GM18519 (cell line): ENCODE data around the gene LAMC1.

Experiments used
- ATAC-seq: cut with Tn5 transposase; IDR thresholded peaks from one replicate; pipeline ENCODE4 v1.9.1; 2021; ENCODE audit warnings: mild to moderate bottlenecking, moderate library complexity; ENCODE audit not compliant: unreplicated experiment, low FRiP score

LAMC1 gene

DNA sequence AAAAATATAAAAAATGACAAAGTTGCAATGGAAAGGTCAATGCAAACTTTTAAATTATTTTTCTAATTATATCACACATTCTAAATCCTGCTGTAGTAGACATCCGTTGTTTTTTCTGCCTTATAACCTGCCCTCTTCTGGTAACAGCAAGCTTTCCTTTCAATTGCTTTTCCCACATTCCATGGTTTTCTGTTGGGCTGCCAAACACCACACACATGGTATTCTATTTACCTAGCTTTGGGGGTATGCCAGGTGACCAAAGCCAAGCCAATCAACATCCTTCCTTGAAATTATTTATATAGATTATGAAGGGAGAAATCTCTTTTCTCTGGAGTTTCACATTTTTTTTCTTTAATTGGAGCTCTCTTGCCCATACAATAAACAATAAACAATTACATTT lies 3.4 kb upstream of the LAMC1 start:
- no peak for ATAC-seq

DNA sequence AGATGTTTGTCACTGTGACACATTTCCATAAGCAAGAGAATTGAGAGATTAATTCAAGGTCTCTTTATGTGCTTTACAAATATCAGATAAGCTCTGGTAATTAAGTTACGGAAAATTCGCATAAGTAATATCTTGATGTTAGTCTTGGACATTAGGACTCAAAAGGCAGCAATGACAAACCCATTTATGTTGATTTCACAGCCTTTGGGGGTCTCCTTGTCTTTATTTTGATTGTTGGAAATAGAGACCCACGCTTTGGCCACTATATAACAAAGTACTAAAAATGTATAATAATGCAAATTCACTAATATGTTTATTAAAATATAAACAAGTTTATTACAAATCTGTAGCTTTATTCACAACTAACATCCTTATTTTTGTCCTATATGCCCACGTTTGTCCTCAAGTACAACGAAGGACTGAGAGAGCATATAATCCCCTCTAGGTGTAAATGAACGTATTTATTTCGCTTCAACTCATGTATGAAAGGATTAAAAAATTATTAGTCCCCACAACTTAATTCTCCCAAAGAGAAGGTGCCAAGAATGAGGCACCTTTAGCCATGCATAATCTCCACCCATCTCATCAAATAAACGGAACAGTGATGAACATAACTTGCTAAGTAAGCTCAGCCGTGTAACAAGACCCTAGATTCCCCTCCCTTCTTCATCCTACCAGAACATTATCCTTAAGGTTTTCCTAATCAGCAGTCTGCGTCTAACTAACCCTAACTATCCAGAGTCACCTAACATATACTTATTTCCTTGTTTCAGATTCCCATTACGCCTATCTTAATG lies 1.6 kb upstream of the LAMC1 start:
- no peak for ATAC-seq

DNA sequence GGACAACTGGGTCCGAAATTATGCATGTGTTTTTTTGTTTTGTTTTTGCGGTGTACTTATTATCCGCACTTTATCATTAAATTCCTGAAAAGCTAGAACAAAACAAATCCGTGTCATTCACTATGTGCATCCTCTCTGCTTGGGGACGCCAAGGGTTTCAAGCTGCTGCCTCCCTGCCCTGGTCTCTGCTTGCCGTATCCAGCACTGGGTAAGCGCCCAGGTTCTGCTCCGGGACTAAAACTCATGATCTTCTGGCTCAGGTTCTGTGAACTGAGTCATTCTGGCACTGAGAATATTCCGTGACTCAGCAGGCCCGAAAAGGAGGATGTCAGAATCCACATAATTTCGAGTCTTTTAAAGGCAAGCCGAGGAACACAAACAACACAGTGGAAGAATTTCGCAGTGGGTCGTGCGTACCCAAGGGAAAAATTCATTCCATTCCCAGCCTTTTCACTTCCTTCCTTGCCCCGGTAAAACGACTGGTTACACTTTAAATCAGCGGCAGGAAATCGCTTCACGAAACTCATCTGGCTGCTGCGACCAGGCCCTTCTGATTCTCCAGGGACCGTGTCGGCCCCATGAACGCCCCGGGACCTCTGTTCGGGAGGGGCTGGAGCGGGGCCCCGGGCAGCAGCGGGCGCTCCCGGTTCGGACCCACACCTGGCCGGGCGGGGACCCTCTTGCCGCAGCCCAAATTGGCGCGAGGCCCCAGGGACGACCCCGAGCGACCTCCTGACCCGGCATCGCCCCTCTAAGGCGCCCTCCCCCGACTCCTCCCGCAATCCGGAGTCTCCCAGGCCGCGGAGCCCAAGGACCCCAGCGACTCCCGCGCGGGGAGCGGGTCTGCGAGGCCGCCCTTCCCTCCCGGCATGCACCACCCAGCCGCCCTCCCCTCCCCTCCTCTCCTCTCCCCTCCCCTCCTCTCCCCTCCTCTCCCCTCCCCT lies 746 bp upstream of the LAMC1 start:
- no peak for ATAC-seq

DNA sequence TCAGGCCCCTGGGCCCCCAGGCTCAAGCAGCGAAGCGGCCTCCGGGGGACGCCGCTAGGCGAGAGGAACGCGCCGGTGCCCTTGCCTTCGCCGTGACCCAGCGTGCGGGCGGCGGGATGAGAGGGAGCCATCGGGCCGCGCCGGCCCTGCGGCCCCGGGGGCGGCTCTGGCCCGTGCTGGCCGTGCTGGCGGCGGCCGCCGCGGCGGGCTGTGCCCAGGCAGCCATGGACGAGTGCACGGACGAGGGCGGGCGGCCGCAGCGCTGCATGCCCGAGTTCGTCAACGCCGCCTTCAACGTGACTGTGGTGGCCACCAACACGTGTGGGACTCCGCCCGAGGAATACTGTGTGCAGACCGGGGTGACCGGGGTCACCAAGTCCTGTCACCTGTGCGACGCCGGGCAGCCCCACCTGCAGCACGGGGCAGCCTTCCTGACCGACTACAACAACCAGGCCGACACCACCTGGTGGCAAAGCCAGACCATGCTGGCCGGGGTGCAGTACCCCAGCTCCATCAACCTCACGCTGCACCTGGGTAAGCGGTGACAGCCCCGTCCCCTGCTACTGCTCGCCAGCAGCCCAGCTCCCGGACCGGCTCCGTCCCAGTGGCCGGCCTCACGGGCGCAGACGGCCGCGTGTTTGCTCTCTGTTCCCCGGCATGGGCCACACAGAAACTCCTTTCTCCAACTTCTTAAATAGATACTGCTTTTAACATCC lies 539 bp downstream of the LAMC1 start:
- ATAC-seq, result peak; percentile 47

DNA sequence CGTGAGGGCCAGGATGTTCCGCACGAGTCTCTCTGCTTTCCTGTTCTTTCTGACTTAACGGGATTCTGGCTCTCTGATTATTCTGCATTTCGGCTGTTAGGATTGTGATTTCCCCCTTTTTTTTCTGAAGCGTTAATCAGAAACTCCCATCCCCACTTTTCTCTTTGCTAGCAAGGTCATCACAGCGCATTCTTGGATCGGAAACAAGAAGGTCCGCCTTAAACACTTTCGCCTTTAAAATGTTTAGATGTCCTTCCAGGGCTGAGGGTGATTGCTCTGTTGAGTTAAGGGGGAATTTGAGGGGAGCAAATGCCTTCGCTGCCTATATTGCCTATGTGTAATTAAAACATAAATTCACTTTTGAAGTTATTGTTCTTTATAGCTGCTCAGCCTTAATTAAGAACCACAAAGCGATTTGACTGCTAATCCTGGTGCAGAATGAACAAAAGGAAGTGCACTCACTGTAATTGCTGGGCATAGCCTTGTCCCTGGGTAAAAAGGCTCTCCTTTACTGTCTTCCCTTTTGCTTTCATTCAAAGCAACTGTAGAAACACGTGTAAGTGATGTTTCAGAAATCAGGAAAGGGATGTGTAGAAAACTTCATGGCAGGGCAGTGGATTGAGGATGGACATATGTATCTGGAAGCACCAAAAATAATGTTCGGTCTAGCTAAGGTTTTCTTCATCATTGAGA lies 1.2 kb downstream of the LAMC1 start:
- no peak for ATAC-seq

DNA sequence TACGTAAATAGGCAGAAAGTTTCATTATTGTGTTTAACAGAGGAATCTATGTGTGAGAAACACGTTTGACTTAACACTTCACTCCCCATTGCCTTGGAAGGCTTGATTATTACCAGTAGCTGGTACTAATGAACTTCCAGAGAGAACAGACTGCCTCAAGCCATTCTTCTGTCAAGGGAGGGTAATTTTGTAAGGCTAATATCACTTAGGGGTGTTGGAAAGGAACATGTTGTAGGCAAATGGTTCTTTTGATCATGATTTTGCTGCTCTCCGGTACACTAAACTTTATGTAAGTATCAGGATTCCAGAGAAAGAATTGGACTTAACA lies 1.8 kb downstream of the LAMC1 start:
- ATAC-seq, result no peak

DNA sequence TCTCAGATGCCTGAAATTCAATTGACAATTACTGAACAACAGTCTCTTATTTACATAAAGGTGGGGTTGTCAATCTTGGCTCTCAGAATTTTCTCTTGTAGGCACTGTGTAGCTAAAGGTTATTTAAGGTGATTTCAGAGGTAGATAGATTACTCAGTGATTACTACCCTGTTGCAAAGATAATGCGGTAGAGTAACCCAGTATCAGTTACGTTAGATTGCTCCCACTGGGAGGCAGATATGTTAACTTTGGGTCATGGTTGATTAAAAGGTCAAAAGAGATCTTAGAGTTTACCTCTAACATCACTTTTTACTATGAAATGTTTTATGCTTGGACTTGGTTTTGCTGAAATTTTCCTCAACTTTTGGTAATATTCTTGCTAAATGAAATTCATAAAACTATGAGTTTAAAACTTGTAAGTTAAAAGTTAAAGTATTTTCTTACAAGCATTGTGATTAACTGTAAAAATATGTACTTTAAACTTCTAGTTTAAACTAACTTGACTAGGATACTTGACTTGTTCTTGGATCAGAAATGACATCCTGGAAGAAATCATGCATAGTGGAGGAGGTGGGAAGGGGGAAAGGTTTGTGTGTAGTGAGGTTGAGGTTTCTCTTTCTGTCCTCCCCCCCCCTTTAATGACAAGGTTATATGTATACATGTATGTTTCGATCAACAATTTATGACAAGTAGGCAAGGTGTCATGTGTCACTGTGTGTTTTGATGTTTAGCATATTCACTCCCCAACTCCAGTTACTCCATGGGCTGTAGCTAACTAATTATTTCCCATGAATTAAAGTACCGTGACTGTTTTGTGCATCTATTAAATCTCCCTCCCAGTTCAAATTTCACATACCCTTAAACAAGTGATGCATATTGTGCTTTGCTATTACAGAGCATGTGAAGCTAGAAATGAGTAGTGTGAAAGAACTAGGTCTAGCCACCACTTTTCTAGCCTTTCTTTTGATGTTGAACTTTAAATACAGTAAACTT lies 2.9 kb downstream of the LAMC1 start:
- ATAC-seq, result no peak

DNA sequence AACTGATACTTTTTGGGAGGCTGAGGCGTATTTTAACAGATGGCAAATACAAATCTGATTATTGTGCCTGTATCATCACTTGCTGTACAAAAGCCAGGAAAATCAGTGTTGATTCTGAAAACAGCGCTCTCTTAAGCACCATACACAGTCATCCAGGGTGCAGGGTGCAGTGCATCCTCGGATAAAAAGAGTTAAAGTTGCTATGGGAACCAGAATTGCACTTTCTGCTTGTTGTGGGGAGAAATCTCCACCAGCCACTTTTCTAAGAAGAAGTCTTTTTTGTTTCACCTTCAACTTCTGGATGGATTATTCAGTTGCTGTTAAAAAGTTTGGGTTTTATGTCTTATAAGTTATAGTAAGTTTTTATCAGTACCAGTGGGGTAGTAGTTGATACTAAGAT lies 3.8 kb downstream of the LAMC1 start:
- ATAC-seq, result no peak

DNA sequence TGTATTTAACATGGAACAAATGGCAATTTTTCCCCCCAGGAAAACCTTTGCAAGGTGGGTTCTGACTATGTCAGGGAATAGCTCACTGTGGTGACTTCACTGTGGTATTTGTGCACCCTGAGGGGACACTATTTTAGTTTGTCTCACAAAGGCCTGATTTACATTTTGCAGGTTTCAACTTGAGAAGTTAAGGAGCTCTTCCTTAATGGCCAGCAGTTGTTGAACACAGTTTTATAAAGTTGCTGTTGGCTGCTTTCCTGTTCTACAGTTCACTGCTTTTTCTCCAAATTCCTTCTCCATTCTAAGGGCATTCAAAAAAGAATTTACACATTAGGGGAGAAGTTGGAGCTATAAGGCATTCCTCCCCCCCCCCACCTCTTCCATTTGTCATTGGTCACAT lies 4.6 kb downstream of the LAMC1 start:
- ATAC-seq, result no peak

DNA sequence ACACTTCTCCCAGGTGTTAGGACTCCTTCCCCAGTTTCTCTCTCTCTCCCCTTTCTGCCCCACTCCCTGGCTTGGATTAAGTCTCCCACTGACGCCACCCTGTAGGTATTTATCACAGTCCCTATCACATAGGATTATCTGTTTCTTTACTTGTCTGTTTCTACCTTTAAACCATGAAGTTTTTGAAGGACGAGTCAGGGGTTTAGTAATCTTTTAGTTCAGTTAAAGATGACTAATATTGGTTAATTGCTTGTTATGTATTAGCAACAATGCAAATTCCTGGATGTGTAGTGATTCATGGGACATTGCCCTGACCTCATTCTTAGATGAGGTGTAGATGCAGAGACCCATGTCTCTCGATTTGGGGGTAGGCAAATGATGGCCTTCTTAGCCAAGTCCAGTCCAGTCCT lies 6.4 kb downstream of the LAMC1 start:
- no peak for ATAC-seq

DNA sequence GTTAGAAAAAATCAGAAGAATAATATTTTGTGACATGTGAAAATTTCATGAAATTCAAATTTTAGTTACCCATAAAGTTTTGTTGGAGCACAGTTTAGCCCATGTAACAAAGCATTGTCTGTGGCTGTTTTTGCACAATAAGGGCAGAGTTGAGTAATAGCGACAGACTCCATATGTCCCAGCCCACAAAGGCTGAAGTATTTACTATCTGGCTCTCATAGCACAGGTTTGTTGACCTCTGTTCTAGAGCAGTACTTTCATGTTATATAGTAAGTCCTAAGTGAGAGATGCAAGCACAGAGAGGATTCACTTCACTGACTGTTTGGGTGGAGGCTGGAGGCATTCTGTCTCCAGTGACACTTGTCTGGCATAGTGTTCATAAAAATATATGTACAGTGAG lies 6.8 kb downstream of the LAMC1 start:
- ATAC-seq, result no peak

DNA sequence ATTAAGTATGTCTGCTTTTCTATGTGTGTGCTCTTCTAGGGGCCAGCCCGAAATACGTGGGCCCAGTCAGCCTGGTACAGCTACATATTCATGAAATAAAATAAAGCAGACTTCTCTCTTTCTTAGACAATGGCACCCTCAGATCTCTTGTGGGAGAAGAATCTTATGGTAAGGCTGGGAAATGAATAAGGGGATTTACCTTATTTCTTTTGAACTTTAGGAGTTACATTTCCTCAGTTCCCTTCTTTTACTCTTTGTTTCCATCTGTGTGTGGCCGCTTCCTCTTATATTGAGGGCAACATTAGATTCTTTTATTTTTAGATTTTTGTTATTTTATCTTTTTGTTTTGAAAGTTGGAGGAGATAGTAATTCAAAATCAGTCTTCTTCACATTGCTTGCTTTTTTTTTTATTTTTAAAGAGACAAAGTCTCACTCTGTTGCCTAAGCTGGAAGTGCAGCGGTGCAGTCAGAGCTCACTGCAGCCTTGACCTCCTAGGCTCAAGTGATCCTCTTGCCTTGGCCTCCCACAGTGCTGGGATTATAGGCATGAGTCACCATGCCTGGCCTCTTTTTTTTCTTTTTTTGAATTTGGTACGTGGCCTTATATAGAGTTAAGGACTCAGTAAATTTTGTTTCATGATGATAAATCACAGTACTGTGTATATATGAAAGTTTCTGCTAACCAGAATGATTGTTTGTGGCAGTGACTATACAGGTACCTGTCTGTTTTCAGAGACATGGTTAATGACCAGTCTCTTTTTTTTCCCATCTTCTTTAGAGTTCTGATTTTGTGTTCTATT lies 9.1 kb downstream of the LAMC1 start:
- ATAC-seq, result no peak

DNA sequence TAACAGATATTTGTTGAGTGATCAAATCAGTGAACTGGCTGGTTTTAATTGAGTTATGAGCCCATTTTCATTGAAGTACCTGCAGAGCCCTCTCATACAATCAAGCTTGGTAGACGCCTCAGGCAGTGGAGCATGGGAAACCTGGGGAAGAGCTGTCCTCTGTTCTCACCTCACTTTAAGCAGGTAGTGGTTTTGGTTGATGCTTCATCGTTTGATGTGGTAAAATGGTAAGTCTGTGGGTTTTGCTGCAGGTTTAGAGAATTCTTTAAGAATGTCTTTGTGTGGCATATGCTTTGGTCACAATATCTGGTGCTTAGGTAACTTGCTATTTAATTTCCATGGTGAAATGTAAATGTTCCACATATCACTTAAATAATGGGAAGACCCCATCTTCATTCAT lies 10.0 kb downstream of the LAMC1 start:
- ATAC-seq, result no peak

DNA sequence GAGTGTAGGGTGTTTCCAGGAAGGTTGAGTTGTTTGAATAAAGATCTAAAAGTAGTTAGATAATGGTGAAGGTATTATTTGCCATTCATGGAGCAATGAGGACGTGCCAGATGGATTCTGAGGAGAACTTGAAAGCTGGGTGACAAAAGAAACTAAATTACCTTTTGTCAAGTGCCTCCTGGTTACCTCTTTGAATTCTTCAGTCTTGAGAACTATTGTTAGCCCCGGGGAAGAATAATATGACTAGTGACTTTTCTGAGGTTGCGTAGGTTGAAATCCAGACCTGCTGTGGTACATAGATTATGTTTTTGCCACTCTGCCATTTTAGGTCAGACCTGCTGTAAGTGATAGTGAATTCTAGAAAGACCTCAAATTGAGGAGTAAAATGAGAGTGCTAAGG lies 11.5 kb downstream of the LAMC1 start:
- no peak for ATAC-seq

DNA sequence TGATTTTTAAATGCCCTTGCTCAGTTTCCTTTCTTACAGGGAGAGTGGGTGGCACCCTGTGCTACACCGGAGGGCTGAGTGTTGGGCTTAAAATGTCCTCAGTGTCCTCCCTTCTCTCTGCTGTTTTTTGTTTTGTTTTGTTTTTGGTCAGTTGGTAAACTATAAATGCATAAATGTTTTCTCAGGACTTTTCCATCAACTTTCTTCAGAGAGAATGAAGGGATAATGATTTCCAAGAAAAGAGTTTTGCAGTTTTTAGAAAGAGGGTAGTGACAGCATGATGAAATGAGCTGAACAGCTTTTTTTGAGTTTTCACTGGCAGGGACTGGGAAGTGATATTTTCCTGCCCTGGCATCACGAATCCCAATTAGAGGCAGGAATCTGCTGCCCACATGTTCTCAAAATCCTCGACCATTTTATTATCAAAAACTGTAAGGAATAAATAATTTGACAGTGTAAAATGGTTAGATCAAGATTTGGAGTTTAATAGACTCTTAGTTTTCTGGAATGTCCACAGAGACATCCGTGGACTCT lies 15.2 kb downstream of the LAMC1 start:
- no peak for ATAC-seq

DNA sequence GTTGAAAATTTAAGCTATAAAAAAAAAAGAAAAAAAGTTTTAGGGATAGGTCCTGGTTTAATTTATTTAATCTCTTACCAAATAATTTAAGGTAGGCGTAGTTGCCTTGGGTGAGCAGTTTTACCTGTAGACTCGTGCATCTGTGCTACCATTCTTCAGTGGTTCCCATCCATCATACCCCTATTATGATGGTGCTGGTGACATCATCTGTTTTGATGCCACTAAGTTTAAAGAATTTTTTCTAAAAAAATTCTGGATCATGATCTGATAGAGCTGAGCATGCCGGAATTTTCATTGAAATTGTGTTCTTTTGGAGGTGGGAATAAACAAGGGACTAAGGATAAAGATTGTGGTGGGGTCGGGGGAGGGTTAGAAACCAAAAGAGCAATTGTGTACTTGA lies 15.7 kb downstream of the LAMC1 start:
- ATAC-seq, result no peak

DNA sequence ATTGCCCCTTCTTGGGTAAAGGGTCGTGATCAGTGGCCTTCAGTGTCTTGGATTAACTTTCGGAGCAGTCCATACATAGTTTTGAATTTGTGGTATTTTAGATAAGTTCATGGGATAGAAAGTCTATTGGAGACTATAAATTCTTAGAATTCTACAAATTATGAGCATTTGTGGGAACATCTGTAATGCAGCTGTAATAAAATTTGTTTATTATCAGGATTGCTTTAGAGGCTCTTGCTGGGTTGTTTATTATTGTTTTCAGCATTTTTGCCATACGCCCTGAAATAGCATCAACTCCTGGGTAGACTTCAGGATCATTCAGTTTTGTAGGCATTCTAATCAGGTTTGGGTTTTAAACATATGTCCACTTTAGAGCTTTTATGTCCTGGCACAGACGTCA lies 16.1 kb downstream of the LAMC1 start:
- ATAC-seq, result no peak

DNA sequence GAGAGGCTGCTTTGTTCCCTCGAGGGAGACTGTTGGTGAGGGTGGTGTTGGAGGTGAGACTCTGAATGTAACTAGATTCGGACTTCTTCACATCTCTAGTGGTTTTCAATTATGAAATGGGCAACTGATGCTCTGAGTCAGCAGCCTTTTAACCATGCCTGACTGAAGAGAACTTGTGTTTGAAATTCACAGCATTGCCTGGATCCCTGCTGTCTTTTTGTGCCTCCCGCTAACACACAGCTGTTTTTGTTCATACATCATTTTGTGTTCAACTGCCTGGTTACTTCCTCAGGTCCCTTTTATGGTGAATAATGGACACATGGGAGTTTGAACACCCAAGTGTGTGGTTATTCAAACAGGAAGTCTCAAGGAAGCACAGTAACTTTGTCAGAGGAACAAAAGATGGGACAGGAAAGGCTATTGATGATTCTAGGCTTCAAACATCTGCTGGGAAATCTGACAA lies 16.8 kb downstream of the LAMC1 start:
- ATAC-seq, result no peak
